Hepatocyte (in vitro differentiated cells): ENCODE results near the gene PPP5C.

Experiments used
- EZH2 ChIP-seq: fragments of 200-600 bp; sonication (generic); IDR thresholded peaks from 2 replicates; pipeline ENCODE4 v1.6.1; 2016; ENCODE audit warnings: antibody characterized with exemption, mild to moderate bottlenecking, borderline replicate concordance
- EZH2phosphoT487 ChIP-seq: fragments of 200-600 bp; sonication (generic); IDR thresholded peaks from one replicate; pipeline ENCODE4 v1.6.1; 2018; ENCODE audit warnings: antibody characterized with exemption, mild to moderate bottlenecking, low read depth, moderate library complexity; ENCODE audit not compliant: unreplicated experiment, severe bottlenecking
- TF ChIP-seq, protein P1 (sequence below): fragments of 200-600 bp; sonication (generic); IDR thresholded peaks from 2 replicates; pipeline ENCODE4 v1.5.1; 2016; ENCODE audit warnings: antibody characterized with exemption, mild to moderate bottlenecking; ENCODE audit not compliant: poor library complexity

DNA sequence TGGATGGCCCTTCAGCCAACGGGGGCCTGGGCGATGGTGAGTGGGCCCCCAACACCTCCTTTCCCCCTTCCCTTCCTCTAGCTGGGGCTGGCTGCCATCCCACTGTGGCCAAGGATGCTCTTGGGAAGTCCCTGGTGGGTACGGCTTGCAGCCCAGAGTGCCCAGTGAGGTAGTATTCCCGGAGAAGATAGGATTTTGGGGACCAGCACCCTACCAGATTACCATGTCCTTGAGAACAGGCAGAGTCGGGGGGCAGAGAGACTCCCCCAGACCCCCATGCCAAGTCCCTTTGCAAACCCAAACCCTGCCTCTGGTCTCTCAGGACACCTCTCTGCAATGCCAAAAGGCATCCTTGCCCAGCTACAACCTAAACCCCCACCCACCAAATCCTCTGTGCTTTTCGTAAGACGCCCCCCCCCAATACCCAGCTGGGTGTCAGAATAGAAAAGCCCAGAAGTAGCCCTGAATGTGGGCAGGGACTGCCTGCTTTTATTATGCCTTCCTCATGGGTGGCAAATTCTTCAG, 48.3 kb upstream of the PPP5C start:
- TF ChIP-seq, protein P1, sequence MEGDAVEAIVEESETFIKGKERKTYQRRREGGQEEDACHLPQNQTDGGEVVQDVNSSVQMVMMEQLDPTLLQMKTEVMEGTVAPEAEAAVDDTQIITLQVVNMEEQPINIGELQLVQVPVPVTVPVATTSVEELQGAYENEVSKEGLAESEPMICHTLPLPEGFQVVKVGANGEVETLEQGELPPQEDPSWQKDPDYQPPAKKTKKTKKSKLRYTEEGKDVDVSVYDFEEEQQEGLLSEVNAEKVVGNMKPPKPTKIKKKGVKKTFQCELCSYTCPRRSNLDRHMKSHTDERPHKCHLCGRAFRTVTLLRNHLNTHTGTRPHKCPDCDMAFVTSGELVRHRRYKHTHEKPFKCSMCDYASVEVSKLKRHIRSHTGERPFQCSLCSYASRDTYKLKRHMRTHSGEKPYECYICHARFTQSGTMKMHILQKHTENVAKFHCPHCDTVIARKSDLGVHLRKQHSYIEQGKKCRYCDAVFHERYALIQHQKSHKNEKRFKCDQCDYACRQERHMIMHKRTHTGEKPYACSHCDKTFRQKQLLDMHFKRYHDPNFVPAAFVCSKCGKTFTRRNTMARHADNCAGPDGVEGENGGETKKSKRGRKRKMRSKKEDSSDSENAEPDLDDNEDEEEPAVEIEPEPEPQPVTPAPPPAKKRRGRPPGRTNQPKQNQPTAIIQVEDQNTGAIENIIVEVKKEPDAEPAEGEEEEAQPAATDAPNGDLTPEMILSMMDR: no peak
- TF ChIP-seq EZH2: no peak
- no peak for TF ChIP-seq EZH2phosphoT487
